Measurements from ENCODE around the gene CCM2L.
A peak's percentile ranks its signal among the peaks of the same experiment; 100 is the strongest.

The CCM2L gene

GRCh38 chr20:32010101-32010500 lies at the start of gene CCM2L:
TSS of gene CCM2L (plus strand) at chr20:32010438. CDS start at chr20:32010455, 17 bp downstream.
- FAIRE-seq (no peak), DNase-seq (ENCODE audit: low spot score) (no peak)

GRCh38 chr20:31962761-31963160 lies 47.5 kb upstream of the CCM2L start:
- no peak for FAIRE-seq

GRCh38 chr20:31963889-31964288 lies 46.3 kb upstream of the CCM2L start:
- no peak for DNase-seq (ENCODE audit: low spot score)
- FAIRE-seq = no peak

More at GRCh38 chr20:31962761-31963160, 47.5 kb upstream of the CCM2L start:
- DNase-seq (ENCODE audit: low spot score) = no peak

GRCh38 chr20:31966991-31967655 lies 43.1 kb upstream of the CCM2L start:
- FAIRE-seq (no peak), DNase-seq (ENCODE audit: low spot score) (no peak)

DNA sequence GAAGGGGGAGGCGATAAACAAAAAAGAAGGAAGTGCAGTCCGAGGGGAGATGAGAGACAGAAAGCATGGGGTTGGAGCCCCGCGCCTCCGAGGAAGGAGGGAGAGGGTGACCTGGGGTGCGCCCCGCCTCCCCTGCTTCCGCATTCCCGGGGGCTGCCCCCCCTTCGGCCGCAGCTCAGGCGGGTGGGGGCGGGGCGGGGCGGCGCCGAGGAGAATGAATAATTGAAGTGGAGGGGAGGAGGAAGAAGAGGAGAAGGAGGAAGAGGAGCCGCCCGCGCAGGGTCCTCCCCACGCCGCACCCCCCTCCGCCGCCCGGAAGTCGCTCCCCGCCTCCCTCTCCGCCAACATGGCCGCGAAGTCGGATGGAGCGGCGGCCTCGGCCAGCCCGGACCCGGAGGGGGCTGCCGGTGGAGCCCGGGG lies 42.4 kb upstream of the CCM2L start, which contains the start of gene XKR7:
TSS of gene XKR7 (plus strand) at position 322 of the 420 bp plus-strand sequence. CDS start at position 347, 25 bp downstream.
- FAIRE-seq = no peak
- no peak for DNase-seq (ENCODE audit: low spot score)

GRCh38 chr20:31968291-31969126 lies 41.7 kb upstream of the CCM2L start:
- DNase-seq (ENCODE audit: low spot score) = peak; percentile 23
- no peak for FAIRE-seq

- no peak for FAIRE-seq
- DNase-seq (ENCODE audit: low spot score) = no peak
These were observed 40.2 kb upstream of the CCM2L start for GRCh38 chr20:31969991-31970390.

GRCh38 chr20:31972471-31973021 lies 37.7 kb upstream of the CCM2L start:
- FAIRE-seq (peak; percentile 92), DNase-seq (ENCODE audit: low spot score) (peak; percentile 94)

GRCh38 chr20:31974296-31974695 lies 35.9 kb upstream of the CCM2L start:
- FAIRE-seq (no peak), DNase-seq (ENCODE audit: low spot score) (no peak)

- no peak for FAIRE-seq
- no peak for DNase-seq (ENCODE audit: low spot score)
These were observed 35.2 kb upstream of the CCM2L start for GRCh38 chr20:31974951-31975487.

DNA sequence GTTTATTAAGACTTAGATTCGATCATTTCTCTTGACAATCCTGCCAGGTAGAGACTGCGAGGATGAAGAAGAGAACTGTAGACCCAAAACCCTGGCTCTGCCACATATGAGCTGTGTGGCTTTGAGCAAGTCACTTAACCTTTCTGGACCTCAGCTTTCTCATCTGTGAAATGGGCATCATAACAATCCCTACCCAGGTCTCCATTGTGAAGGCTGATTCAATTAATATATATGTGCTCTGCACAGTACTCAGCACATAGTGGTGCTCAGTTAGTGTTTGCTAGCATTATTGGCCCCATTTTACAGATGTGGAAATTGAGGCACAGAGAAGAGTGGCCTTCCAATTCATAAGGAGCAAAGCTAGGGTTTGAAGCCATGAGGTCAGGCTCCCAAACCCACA lies 34.4 kb upstream of the CCM2L start:
- no peak for FAIRE-seq

GRCh38 chr20:31977080-31977479 lies 33.2 kb upstream of the CCM2L start:
- FAIRE-seq (no peak), DNase-seq (ENCODE audit: low spot score) (no peak)

More for the DNA sequence above, 34.4 kb upstream of the CCM2L start:
- DNase-seq (ENCODE audit: low spot score) = no peak

DNA sequence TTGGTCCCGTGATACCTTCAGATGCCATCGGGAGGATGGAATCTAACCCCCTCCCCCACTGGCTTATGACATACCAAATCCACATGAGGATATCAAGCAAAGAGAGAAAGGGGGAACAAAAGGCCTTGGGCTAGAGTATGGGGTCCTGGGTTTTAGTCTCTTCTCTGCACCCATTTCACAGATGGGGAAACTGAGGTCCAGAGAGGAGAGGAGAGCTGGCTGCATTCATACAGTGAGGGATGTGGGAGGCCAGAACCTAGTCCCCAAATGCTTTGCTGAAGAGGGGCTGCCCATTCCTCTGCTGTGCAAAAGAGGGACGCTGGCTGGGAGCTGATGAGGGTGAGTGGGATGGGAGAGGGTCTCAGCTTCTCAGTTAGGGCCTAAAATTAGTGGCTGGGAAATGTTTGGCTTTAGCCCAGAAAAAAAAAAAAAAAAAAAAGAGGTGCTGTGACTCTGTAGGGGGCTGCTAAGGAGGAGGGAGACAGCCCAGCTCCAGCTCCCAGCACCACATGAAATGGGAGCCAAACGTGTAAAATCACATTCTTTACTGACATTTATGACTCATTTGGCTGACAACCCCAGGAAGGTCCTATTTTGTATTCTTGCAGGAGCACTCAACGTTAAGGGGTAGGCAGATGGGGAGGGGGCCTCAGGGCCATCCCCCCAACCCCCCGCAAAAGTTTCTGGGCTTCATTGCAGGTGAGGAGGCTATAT lies 30.4 kb upstream of the CCM2L start:
- peak; percentile 17 for DNase-seq (ENCODE audit: low spot score)
- no peak for FAIRE-seq

GRCh38 chr20:31981784-31982183 lies 28.5 kb upstream of the CCM2L start:
- FAIRE-seq = no peak

GRCh38 chr20:31984981-31985471 lies 25.2 kb upstream of the CCM2L start:
- DNase-seq (ENCODE audit: low spot score) (no peak), FAIRE-seq (no peak)

More at GRCh38 chr20:31981784-31982183, 28.5 kb upstream of the CCM2L start:
- DNase-seq (ENCODE audit: low spot score) = no peak

GRCh38 chr20:31987744-31988143 lies 22.5 kb upstream of the CCM2L start:
- DNase-seq (ENCODE audit: low spot score) (peak; percentile 94), FAIRE-seq (peak; percentile 92)

- FAIRE-seq = no peak
- peak; percentile 51 for DNase-seq (ENCODE audit: low spot score)
These were observed 21.7 kb upstream of the CCM2L start for GRCh38 chr20:31988430-31989015.

- FAIRE-seq (no peak), DNase-seq (ENCODE audit: low spot score) (no peak)
These were observed 21.1 kb upstream of the CCM2L start for GRCh38 chr20:31989030-31989645.

DNA sequence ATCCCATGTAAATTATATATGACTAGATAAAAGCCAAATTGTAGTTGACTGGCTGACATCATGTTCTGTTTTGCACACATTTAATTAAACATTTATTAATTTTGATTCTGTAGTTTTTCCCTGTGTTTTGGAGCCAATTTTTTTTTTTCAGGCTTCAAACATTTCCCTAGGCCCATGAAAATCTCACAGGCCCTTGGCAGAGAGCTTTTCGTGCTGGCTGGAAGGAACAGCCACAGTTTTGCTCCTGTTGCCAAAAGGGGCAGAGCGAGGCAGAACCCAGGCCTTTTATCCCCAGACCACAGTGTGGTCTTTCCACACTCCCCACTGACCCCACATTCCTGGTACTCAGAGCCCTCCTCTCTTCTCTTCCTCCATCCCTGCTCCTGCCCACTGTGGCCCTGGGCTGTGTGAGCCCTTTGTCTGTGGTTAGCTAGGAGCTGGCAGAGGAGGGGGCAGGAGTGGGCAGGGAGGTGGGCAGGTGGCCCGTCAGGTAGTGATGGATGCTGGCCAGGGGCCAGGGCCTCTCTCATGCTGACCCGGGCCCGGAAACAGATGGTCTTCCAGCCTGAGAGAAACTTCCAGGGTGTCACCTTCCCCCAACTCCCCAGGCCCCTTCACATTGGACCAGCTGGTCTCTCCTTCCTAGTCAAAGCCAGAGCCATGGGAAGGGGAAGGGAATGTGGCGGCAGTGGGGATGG lies 19.4 kb upstream of the CCM2L start:
- FAIRE-seq (no peak), DNase-seq (ENCODE audit: low spot score) (no peak)

- FAIRE-seq (no peak), DNase-seq (ENCODE audit: low spot score) (no peak)
These were observed 18.9 kb upstream of the CCM2L start for GRCh38 chr20:31991339-31991705.
